ENCODE results near the gene HIF3A. TPM values are rescaled to one million over a fixed set of nuclear protein-coding genes. Genes with fewer than 3 reads are reported as not detected.
A peak's percentile ranks its signal among the peaks of the same experiment; 100 is the strongest.

The HIF3A gene
- total and polyA plus RNA-seq, 9 of the 15 experiments (the other 6 are each of a cell fraction or from before 2014, with no cell fraction given), result 0.29 TPM; not detected in 8

GRCh38 chr19:46296202-46296480 is 701 bp upstream of the HIF3A start (continued):
- TF ChIP-seq POLR2AphosphoS5 (IDR thresholded peaks at IDR 0.05; ENCODE audit: control insufficient read depth, insufficient read depth, low read depth, low read length) (no peak), PKNOX1 (IDR thresholded peaks at IDR 0.05) (no peak), ZBTB7A (IDR thresholded peaks at IDR 0.05; ENCODE audit: borderline replicate concordance, control insufficient read depth, low read depth, low read length) (no peak), TRIM24 (IDR thresholded peaks at IDR 0.05) (no peak), NBN (IDR thresholded peaks at IDR 0.05; ENCODE audit: low read depth) (no peak), SRSF9 (IDR thresholded peaks at IDR 0.05; ENCODE audit: borderline replicate concordance, low read depth, low read length) (no peak)

- no peaks in the 10 kb centered on the region for H3K9me3 ChIP-seq (replicated peaks; ENCODE audit: control insufficient read depth, insufficient read depth, low read depth, low read length)
- H3K9ac ChIP-seq (ENCODE audit: insufficient read depth in 1 of 2, low read depth in 2 of 2, low read length in 2 of 2), result no peak overlapping the region; a peak in 1 of 4 replicates
- in situ Hi-C loops (cut with MboI), result no loop called here
- peak; percentile 20 to 55 (median 54) for DNase-seq (ENCODE audit: extremely low read depth in 1 of 4, low spot score in 3 of 4)
- H3K4me2 ChIP-seq (ENCODE audit: insufficient read depth, low read length), result no peak overlapping the region
- BruUV-seq (replicated peaks), result no TSS peak
- ChIA-PET CTCF (ENCODE audit: low intra/inter-chr PET ratio) (no interaction called here), POLR2A (interaction anchor here (0.6 to 1.2 kb wide), 3 partner anchors 16 to 232 kb away, joined by 3 to 5 read pairs (median 3); no protein-coding TSS in a partner anchor)
- peaks cover 0 to 7% of the 10 kb centered on the region in 2 experiments; a peak in 2 of 5 replicates for H3K27me3 ChIP-seq (ENCODE audit: control insufficient read depth in 2 of 2, insufficient read depth in 2 of 2, low read length in 2 of 2)
- ATAC-seq, result peak; percentile 76
- no peaks in the 10 kb centered on the region for H3K79me2 ChIP-seq (ENCODE audit: control insufficient read depth, insufficient read depth, low read length)
- intact Hi-C loops (cut with micrococcal nuclease), result no loop called here
- no peak overlapping the region for H3K27ac ChIP-seq (ENCODE audit: extremely low read depth, low read depth, low read length)
- no peaks in the 10 kb centered on the region for H4K20me1 ChIP-seq (replicated peaks; ENCODE audit: control insufficient read depth, insufficient read depth, low read length)
- 12% methylated on average over 16 of the region's 19 CpGs for WGBS (ENCODE audit: insufficient coverage, low coverage, missing lambda C conversion rate)
- FAIRE-seq, result no peak
- H3K4me1 ChIP-seq (replicated peaks in 1 of 2; ENCODE audit: control insufficient read depth in 2 of 2, insufficient read depth in 2 of 2, low read length in 2 of 2), result peaks cover 0 to 24% of the 10 kb centered on the region in 2 experiments; a peak in 2 of 5 replicates
- H3K36me3 ChIP-seq (ENCODE audit: control insufficient read depth, insufficient read depth, low read length), result no peaks in the 10 kb centered on the region
- H2AFZ ChIP-seq (ENCODE audit: low read depth, low read length), result no peak overlapping the region
- no peaks in the 10 kb centered on the region for H3K9me1 ChIP-seq (ENCODE audit: control insufficient read depth, insufficient read depth, low read length)
- H3K4me3 ChIP-seq, result no peak overlapping the region
- peak; percentile 56; the same call in 1 of the 2 replicates for TF ChIP-seq ZNF740 (CRISPR knock-in tag; IDR thresholded peaks at IDR 0.05)
- no peak for TF ChIP-seq ZNF740 (tag; IDR thresholded peaks at IDR 0.05)
- TF ChIP-seq ILF3 (IDR thresholded peaks at IDR 0.05; ENCODE audit: borderline replicate concordance), result no peak
- no peak for TF ChIP-seq TCF7L2 (IDR thresholded peaks at IDR 0.05; ENCODE audit: low read depth, low read length)
- TF ChIP-seq MCM3 (IDR thresholded peaks at IDR 0.05), result no peak
- TF ChIP-seq HINFP (tag; conservative IDR thresholded peaks at IDR 0.05; ENCODE audit: low read depth), result no peak
- no peak for TF ChIP-seq RBM15 (IDR thresholded peaks at IDR 0.05; ENCODE audit: insufficient read depth, low read length)
- no peak for TF ChIP-seq ZKSCAN8 (CRISPR knock-in tag; IDR thresholded peaks at IDR 0.05)
- 0 out of 6 replicates have a peak, but pooled peaks of 1 of the 3 experiments have one; percentile 10 for TF ChIP-seq CTCF (IDR thresholded peaks at IDR 0.05 in 2 of 3, conservative IDR thresholded peaks at IDR 0.05 in 1 of 3; ENCODE audit: insufficient read depth in 2 of 3, low read depth in 1 of 3, low read length in 3 of 3)
These were observed 1.0 kb downstream of the HIF3A start for GRCh38 chr19:46297700-46298478.
